Upper lobe of right lung (tissue), 1 donor: Measurements from ENCODE around the gene GNG12. TPM values are rescaled to one million over a fixed set of nuclear protein-coding genes. Genes with fewer than 3 reads are reported as not detected.

Experiments
- ATAC-seq: fragments of 200-7000 bp; cut with Tn5 transposase; one replicate; pipeline ENCODE4 v1.9.1; 2020; ENCODE audit warnings: mild to moderate bottlenecking, moderate library complexity
- DNase-seq: peaks from one replicate; pipeline ENCODE4 v3.0.0-alpha.2; 2020
- H3K27ac ChIP-seq: fragments of 200-600 bp; one replicate; pipeline ENCODE4 v1.8.0; 2022
- H3K27me3 ChIP-seq: fragments of 200-600 bp; one replicate; pipeline ENCODE4 v1.8.0; 2022; ENCODE audit warnings: mild to moderate bottlenecking
- H3K36me3 ChIP-seq: fragments of 200-600 bp; one replicate; pipeline ENCODE4 v1.8.0; 2022
- H3K4me1 ChIP-seq: fragments of 200-600 bp; one replicate; pipeline ENCODE4 v1.8.0; 2022
- H3K4me3 ChIP-seq: fragments of 200-600 bp; one replicate; pipeline ENCODE4 v1.8.0; 2022; ENCODE audit warnings: mild to moderate bottlenecking
- H3K9me3 ChIP-seq: fragments of 200-600 bp; one replicate; pipeline ENCODE4 v1.8.0; 2022
- intact Hi-C: fragments of 100-400 bp; cut with DNase I; formaldehyde crosslinking; loops from one replicate; pipeline ENCODE4 v1.11.0; 2022
- total RNA-seq: library from RNA; stranded (reverse); fragmentation: NEBNext Ultra II Directional; extraction: Animal tissue kit (Norgen Biotek cat#: 25700); gene quantifications from one replicate; pipeline ENCODE4 v1.2.1, GENCODE V29; 2021
- TF ChIP-seq, protein P1 (sequence below): fragments of 200-600 bp; IDR thresholded peaks from one replicate; pipeline ENCODE4 v1.8.0; 2022; ENCODE audit warnings: antibody characterized with exemption
- donor health status: DM: no; HTN: yes; CAD: no; lungs with severe emphysema.

The GNG12 gene
- total RNA-seq, 1 donor from 2014 or later = 59.8 TPM

DNA sequence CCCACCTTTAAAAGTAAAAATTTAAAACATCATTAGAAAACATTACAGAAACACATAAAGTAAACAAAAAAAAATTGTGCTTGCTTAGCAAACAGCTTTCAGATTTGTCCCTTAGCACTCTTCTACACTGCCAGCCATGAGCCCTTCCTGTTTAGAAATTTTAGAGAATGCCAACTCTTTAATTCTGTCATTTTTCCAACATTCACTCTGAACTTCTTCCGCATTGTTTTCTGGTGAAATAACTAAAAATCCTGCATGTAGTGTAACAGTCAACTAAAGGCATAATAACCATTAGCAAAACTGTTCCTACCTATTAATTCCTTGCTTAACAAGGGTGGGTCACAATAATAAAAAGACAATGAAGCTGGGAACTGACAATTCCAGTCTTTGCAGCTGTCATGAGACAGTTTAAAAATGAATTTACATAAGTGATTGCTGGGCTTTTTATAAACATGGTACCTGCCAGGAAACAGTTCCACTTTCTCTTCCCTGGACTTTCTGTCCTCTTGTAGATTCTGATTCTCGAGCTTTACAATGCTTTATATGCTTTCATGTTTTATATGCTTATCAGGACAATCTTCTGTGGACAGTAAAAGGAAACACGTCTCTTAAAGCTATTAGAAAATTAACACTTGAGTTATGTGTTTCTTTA lies 19.0 kb downstream of the GNG12 start:
- peak overlapping the region; percentile 60 for H3K27ac ChIP-seq
- ATAC-seq (peak; percentile 47), DNase-seq (no peak)
- TF ChIP-seq, protein P1, sequence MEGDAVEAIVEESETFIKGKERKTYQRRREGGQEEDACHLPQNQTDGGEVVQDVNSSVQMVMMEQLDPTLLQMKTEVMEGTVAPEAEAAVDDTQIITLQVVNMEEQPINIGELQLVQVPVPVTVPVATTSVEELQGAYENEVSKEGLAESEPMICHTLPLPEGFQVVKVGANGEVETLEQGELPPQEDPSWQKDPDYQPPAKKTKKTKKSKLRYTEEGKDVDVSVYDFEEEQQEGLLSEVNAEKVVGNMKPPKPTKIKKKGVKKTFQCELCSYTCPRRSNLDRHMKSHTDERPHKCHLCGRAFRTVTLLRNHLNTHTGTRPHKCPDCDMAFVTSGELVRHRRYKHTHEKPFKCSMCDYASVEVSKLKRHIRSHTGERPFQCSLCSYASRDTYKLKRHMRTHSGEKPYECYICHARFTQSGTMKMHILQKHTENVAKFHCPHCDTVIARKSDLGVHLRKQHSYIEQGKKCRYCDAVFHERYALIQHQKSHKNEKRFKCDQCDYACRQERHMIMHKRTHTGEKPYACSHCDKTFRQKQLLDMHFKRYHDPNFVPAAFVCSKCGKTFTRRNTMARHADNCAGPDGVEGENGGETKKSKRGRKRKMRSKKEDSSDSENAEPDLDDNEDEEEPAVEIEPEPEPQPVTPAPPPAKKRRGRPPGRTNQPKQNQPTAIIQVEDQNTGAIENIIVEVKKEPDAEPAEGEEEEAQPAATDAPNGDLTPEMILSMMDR = no peak
- peaks cover 30% of the 10 kb centered on the region for H3K4me1 ChIP-seq
- H3K4me3 ChIP-seq = no peak overlapping the region
- H3K9me3 ChIP-seq = no peaks in the 10 kb centered on the region
- H3K27me3 ChIP-seq = no peaks in the 10 kb centered on the region
- no peaks in the 10 kb centered on the region for H3K36me3 ChIP-seq
- intact Hi-C loops = no loop called here

- H3K27me3 ChIP-seq = no peaks in the 10 kb centered on the region
- no peaks in the 10 kb centered on the region for H3K36me3 ChIP-seq
- peaks cover 30% of the 10 kb centered on the region for H3K4me1 ChIP-seq
- ATAC-seq = no peak
- no peak overlapping the region for H3K4me3 ChIP-seq
- no peak for DNase-seq
- intact Hi-C loops = no loop called here
- H3K27ac ChIP-seq = no peak overlapping the region
- H3K9me3 ChIP-seq = no peaks in the 10 kb centered on the region
- TF ChIP-seq, protein P1 = no peak
Measured at GRCh38 chr1:67812226-67812625, 21.0 kb downstream of the GNG12 start.

- TF ChIP-seq, protein P1 = no peak
- no peaks in the 10 kb centered on the region for H3K36me3 ChIP-seq
- H3K4me3 ChIP-seq = no peak overlapping the region
- ATAC-seq (peak; percentile 34), DNase-seq (no peak)
- no peaks in the 10 kb centered on the region for H3K9me3 ChIP-seq
- peaks cover 30% of the 10 kb centered on the region for H3K4me1 ChIP-seq
- H3K27ac ChIP-seq = no peak overlapping the region
- intact Hi-C loops = no loop called here
- H3K27me3 ChIP-seq = no peaks in the 10 kb centered on the region
Measured at GRCh38 chr1:67811781-67812180, 21.5 kb downstream of the GNG12 start.

DNA sequence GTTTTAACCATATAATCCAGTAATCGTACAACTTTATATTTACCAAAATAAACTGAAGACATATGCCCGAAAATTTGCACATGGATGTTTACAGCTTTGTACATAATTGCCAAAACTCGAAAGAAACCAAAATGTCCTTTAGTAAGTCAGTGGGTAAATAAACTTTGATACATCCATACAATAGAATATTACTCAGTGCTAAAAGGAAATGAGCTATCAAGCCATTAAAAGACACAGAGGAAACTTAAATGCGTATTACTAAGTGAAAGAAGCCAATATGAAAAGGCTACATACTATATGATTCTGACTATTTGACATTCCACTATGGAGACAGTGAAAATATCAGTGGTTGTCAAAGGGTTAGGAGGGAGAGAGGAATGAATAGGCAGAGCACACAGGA lies 23.4 kb downstream of the GNG12 start:
- DNase-seq = no peak
- no peak overlapping the region for H3K27ac ChIP-seq
- no peaks in the 10 kb centered on the region for H3K27me3 ChIP-seq
- H3K4me1 ChIP-seq = peaks cover 20% of the 10 kb centered on the region
- H3K4me3 ChIP-seq = no peak overlapping the region
- H3K36me3 ChIP-seq = no peaks in the 10 kb centered on the region
- intact Hi-C loops = no loop called here
- no peaks in the 10 kb centered on the region for H3K9me3 ChIP-seq
- TF ChIP-seq, protein P1 = no peak
- no peak for ATAC-seq

DNA sequence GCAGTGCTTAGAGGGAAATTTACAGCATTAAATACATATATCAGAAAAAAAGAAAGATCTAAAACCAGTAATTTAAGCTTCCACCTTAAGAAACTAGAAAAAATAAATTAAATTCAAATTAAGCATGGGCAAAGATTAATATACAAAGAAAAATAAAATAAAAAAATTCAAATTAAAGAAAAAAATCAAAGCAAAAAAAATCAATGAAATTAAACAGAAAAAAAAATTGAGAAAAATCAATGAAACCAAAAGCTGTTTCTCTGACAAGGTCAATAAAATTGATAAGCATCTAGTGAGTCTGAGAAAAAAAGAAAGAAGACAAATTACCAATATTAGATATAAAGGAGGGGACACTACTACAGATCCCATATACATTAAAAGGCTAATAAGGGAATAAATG lies 26.0 kb downstream of the GNG12 start:
- ATAC-seq (no peak), DNase-seq (no peak)
- H3K4me1 ChIP-seq = peaks cover 10% of the 10 kb centered on the region
- H3K27me3 ChIP-seq = no peaks in the 10 kb centered on the region
- TF ChIP-seq, protein P1 = no peak
- H3K4me3 ChIP-seq = no peak overlapping the region
- H3K9me3 ChIP-seq = no peaks in the 10 kb centered on the region
- H3K27ac ChIP-seq = no peak overlapping the region
- intact Hi-C loops = no loop called here
- no peaks in the 10 kb centered on the region for H3K36me3 ChIP-seq

DNA sequence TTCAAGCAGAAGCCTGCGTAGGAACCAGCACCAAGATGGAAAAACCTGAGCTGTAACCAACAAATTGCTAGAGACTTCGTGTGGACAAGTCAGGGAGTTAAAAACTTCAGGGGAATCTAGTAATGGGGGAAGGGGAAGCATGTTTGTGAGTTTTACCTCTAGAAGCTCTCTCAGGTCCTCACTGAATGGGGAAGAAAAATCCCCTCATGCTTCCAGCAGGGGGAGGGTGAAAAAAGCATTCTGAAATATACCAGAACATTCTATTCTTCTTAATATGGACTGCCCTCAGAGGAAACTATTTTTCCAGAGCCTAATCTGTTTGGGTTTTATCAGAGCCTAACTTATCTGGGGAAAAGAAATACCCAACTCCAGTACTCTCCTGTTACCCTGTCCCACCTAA lies 28.6 kb downstream of the GNG12 start:
- peaks cover 8% of the 10 kb centered on the region for H3K4me1 ChIP-seq
- intact Hi-C loops = no loop called here
- H3K9me3 ChIP-seq = no peaks in the 10 kb centered on the region
- no peak for ATAC-seq
- no peak overlapping the region for H3K4me3 ChIP-seq
- no peak overlapping the region for H3K27ac ChIP-seq
- TF ChIP-seq, protein P1 = no peak
- no peak for DNase-seq
- H3K36me3 ChIP-seq = no peaks in the 10 kb centered on the region
- no peaks in the 10 kb centered on the region for H3K27me3 ChIP-seq
